GM19467 (cell line): ENCODE results near the gene CLCA2.
A peak's percentile ranks its signal among the peaks of the same experiment; 100 is the strongest.
"Not testable (repeated sequence)": the region's sequence is repeated elsewhere in the genome, so short reads cannot be mapped to it uniquely, and the experiment has no call there.

Source experiments
- ATAC-seq: cut with Tn5 transposase; IDR thresholded peaks from one replicate; pipeline ENCODE4 v1.9.1; 2021; ENCODE audit warnings: mild to moderate bottlenecking, moderate library complexity; ENCODE audit not compliant: unreplicated experiment

CLCA2 gene

GRCh38 chr1:86472767-86473166 is 48.8 kb downstream of the CLCA2 start:
- ATAC-seq: peak; percentile 52

GRCh38 chr1:86477256-86477655 is 53.3 kb downstream of the CLCA2 start:
- no peak for ATAC-seq

- no peak for ATAC-seq
These were observed 53.7 kb downstream of the CLCA2 start for GRCh38 chr1:86477682-86478081.

- ATAC-seq: no peak
These were observed 54.6 kb downstream of the CLCA2 start for GRCh38 chr1:86478416-86479156.

GRCh38 chr1:86481966-86482365 is 58.0 kb downstream of the CLCA2 start:
- no peak for ATAC-seq

- ATAC-seq: no peak
These were observed 63.3 kb downstream of the CLCA2 start for GRCh38 chr1:86487131-86487810.

- no peak for ATAC-seq
These were observed 63.8 kb downstream of the CLCA2 start for GRCh38 chr1:86487811-86488141.

- ATAC-seq: no peak
These were observed 65.4 kb downstream of the CLCA2 start for GRCh38 chr1:86489242-86489878.

GRCh38 chr1:86491171-86491950 is 67.4 kb downstream of the CLCA2 start:
- no peak for ATAC-seq

- ATAC-seq: no peak
These were observed 74.3 kb downstream of the CLCA2 start for GRCh38 chr1:86498281-86498680.

GRCh38 chr1:86499987-86500593 is 76.1 kb downstream of the CLCA2 start:
- peak; percentile 55 for ATAC-seq

- ATAC-seq: no peak
These were observed 76.7 kb downstream of the CLCA2 start for GRCh38 chr1:86500714-86501113.

GRCh38 chr1:86502125-86502646 is 78.2 kb downstream of the CLCA2 start:
- ATAC-seq: not testable (repeated sequence)

GRCh38 chr1:86502721-86503405 is 78.9 kb downstream of the CLCA2 start:
- ATAC-seq: no peak

- ATAC-seq: no peak
These were observed 79.6 kb downstream of the CLCA2 start for GRCh38 chr1:86503406-86504136.

GRCh38 chr1:86504137-86504479 is 80.1 kb downstream of the CLCA2 start:
- no peak for ATAC-seq

- no peak for ATAC-seq
These were observed 81.1 kb downstream of the CLCA2 start for GRCh38 chr1:86504895-86505563.

- no peak for ATAC-seq
These were observed 81.6 kb downstream of the CLCA2 start for GRCh38 chr1:86505564-86505902.
